Sigmoid colon (tissue), 7 donors: ENCODE measurements around the gene ANKLE2. TPM values are rescaled to one million over a fixed set of nuclear protein-coding genes. Genes with fewer than 3 reads are reported as not detected.

Experiments
- DNase-seq: peaks from one replicate; pipeline ENCODE4 v3.0.0-alpha.2; 2019
- H3K27ac ChIP-seq, 4 donors: fragments of 200-600 bp; sonication (generic); one replicate each; pipeline ENCODE4 v1.5.1; 2016 to 2019; ENCODE audit warnings: mild to moderate bottlenecking in 1 of 4
- H3K27me3 ChIP-seq, 3 donors: fragments of 200-600 bp; sonication (generic); one replicate each; pipeline ENCODE4 v1.5.1; 2019; ENCODE audit warnings: mild to moderate bottlenecking in 1 of 3
- H3K36me3 ChIP-seq, 4 donors: fragments of 200-600 bp; sonication (generic); one replicate each; pipeline ENCODE4 v1.5.1; 2016 to 2019
- H3K4me1 ChIP-seq, 4 donors: fragments of 200-600 bp; sonication (generic); one replicate each; pipeline ENCODE4 v1.5.1; 2017 to 2019
- H3K4me3 ChIP-seq, 4 donors: fragments of 200-600 bp; sonication (generic); one replicate each; pipeline ENCODE4 v1.5.1; 2017 to 2019; ENCODE audit warnings: mild to moderate bottlenecking in 2 of 4, moderate library complexity in 1 of 4
- H3K9me3 ChIP-seq, 4 donors: fragments of 200-600 bp in 3 of 4; sonication (generic) in 3 of 4; one replicate each; pipeline versions ENCODE4 v1.5.1 to v1.6.1; 2013 to 2019
- EP300 ChIP-seq, 4 donors: sonication (generic); formaldehyde crosslinking; IDR thresholded peaks; one replicate each; pipeline ENCODE4 v1.6.1; 2017; ENCODE audit warnings: antibody characterized with exemption in 4 of 4
- POLR2A ChIP-seq, 2 donors: fragments of 450-650 bp; IDR thresholded peaks; one replicate each; pipeline ENCODE4 v1.6.1; 2016; ENCODE audit warnings: antibody characterized with exemption in 2 of 2, mild to moderate bottlenecking in 2 of 2, moderate library complexity in 2 of 2
- POLR2AphosphoS5 ChIP-seq, 4 donors: sonication (generic); formaldehyde crosslinking; IDR thresholded peaks; one replicate each; pipeline ENCODE4 v1.6.1; 2017; ENCODE audit warnings: antibody characterized with exemption in 4 of 4
- WGBS, 2 donors: extraction: QIAGEN DNeasy Blood & Tissue Kit; methylation state at CpG; one replicate each; pipeline ENCODE4 v1.1.7; 2013; 5-methylcytosine and 5-hydroxymethylcytosine counted together
- intact Hi-C: fragments of 100-400 bp; cut with DNase I; formaldehyde crosslinking; loops from one replicate; pipeline ENCODE4 v1.15.1; 2023
- polyA plus RNA-seq, 3 donors: library from polyadenylated mRNA; stranded (reverse); fragments of 200-250 nt; gene quantifications; one replicate each; pipeline ENCODE4 v1.2.3, GENCODE V29; 2013
- total RNA-seq, 4 donors: library from RNA; depleted of rRNA; stranded (reverse); fragments of >200 nt; gene quantifications; one replicate each; pipeline ENCODE4 v1.1.0, GENCODE V29; 2016
- TF ChIP-seq, protein P1 (sequence below), 4 experiments: fragments of 450-650 bp in 3 of 4; fragments of 200-600 bp in 1 of 4; IDR thresholded peaks; one replicate each; pipeline ENCODE4 v1.5.1; 2016 to 2019; ENCODE audit warnings: antibody characterized with exemption in 4 of 4, mild to moderate bottlenecking in 3 of 4, moderate library complexity in 2 of 4
- donor health status: healthy with polysubstance abuse.
- donor health status: Bipolar disorder and iron deficiency.
- donor health status: healthy.

ANKLE2 gene
- total and polyA plus RNA-seq, 7 donors, result 7.2 to 58.4 (median 35.9) TPM

DNA sequence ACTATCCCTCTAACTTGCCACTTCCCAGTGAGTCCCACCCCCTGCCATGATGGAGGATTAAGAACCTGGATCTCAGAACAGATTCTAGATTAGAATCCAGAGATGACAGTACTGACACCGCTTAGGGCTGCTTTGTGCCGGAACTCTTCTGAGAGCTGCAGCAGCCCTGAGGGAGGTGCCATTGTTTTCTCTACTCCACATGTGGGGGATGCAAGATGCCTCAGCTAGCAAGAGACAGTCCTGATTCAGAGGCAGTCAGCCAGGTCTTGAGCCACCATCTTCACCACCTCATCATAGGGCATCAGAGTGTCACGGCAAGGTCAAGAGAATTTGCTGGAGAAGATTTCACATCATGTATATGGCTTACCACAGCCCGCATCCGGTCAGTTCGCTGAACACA is 54.4 kb downstream of the ANKLE2 start:
- Histone ChIP-seq H3K36me3 (peaks cover 0 to 22% (median 0%) of the 10 kb centered on the region in 4 donors), H3K9me3 (no peaks in the 10 kb centered on the region), H3K27me3 (no peaks in the 10 kb centered on the region), H3K27ac (no peak overlapping the region), H3K4me1 (peaks cover 0 to 20% (median 18%) of the 10 kb centered on the region in 4 donors), H3K4me3 (no peak overlapping the region)
- DNase-seq, result no peak
- intact Hi-C loops, result no loop called here
- WGBS, 2 donors, result 96 to 97% methylated on average over 6 of the region's 6 CpGs
- TF ChIP-seq EP300 (IDR thresholded peaks at IDR 0.05), result no peak
- TF ChIP-seq, protein P1, sequence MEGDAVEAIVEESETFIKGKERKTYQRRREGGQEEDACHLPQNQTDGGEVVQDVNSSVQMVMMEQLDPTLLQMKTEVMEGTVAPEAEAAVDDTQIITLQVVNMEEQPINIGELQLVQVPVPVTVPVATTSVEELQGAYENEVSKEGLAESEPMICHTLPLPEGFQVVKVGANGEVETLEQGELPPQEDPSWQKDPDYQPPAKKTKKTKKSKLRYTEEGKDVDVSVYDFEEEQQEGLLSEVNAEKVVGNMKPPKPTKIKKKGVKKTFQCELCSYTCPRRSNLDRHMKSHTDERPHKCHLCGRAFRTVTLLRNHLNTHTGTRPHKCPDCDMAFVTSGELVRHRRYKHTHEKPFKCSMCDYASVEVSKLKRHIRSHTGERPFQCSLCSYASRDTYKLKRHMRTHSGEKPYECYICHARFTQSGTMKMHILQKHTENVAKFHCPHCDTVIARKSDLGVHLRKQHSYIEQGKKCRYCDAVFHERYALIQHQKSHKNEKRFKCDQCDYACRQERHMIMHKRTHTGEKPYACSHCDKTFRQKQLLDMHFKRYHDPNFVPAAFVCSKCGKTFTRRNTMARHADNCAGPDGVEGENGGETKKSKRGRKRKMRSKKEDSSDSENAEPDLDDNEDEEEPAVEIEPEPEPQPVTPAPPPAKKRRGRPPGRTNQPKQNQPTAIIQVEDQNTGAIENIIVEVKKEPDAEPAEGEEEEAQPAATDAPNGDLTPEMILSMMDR (IDR thresholded peaks at IDR 0.05), result no peak
- TF ChIP-seq POLR2AphosphoS5 (IDR thresholded peaks at IDR 0.05), result no peak
- no peak for TF ChIP-seq POLR2A (IDR thresholded peaks at IDR 0.05)

DNA sequence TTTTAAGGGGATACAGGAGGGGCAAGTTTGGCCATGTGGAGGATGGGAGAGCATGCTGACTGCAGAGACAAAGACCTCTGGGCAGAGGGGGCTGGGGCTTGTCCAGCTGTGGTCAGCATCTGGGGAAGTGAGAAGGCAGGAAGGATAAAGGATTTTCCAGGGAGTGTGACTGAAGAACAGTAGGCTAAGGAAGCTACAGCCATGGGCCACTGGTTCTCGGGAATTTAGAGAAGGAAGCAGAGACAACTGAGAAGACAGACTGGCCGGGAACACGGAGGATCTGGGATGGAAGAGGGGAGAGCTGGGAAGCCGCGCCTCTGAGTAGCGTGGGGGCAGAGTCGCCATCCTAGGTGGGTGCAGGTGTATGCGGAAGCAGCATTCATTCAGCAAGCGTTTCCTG is 58.0 kb downstream of the ANKLE2 start:
- intact Hi-C loops, result no loop called here
- DNase-seq, result no peak
- Histone ChIP-seq H3K9me3 (no peaks in the 10 kb centered on the region), H3K27me3 (no peaks in the 10 kb centered on the region), H3K27ac (no peak overlapping the region), H3K4me1 (no peaks in the 10 kb centered on the region), H3K4me3 (no peak overlapping the region), H3K36me3 (peaks cover 0 to 42% (median 0%) of the 10 kb centered on the region in 4 donors)
- WGBS, 2 donors, result 96 to 97% methylated on average over 9 of the region's 9 CpGs
- TF ChIP-seq EP300 (IDR thresholded peaks at IDR 0.05) (no peak), POLR2A (IDR thresholded peaks at IDR 0.05) (no peak), POLR2AphosphoS5 (IDR thresholded peaks at IDR 0.05) (no peak)
- TF ChIP-seq, protein P1 (IDR thresholded peaks at IDR 0.05), result no peak

DNA sequence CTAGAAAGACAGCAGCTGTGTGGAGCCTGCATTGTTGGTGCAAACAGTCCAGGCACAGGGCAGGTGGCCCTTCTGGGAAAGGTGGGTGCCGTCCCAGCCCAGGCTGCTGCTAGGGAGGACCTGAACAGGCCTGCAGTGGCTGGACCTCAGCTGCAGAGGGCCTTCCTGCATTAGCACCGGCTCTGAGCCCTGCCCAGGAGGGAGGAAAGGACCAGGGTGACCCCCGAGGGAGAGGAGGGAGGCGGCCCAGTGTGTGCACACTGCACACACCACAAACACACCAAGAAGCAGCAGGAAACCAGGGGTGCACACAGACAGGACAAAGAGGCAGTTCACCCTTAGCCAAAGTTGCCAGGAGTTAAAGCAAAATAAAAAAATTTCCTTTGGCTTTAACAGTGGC is 59.0 kb downstream of the ANKLE2 start:
- intact Hi-C loops, result no loop called here
- no peaks in the 10 kb centered on the region for H3K4me1 ChIP-seq
- H3K9me3 ChIP-seq, result no peaks in the 10 kb centered on the region
- WGBS, 2 donors, result 72 to 82% methylated on average over 4 of the region's 4 CpGs
- peaks cover 0 to 48% (median 0%) of the 10 kb centered on the region in 4 donors for H3K36me3 ChIP-seq
- no peak overlapping the region for H3K4me3 ChIP-seq
- no peak overlapping the region for H3K27ac ChIP-seq
- TF ChIP-seq, protein P1 (IDR thresholded peaks at IDR 0.05), result no peak
- TF ChIP-seq POLR2AphosphoS5 (IDR thresholded peaks at IDR 0.05) (no peak), EP300 (IDR thresholded peaks at IDR 0.05) (no peak), POLR2A (IDR thresholded peaks at IDR 0.05) (no peak)
- H3K27me3 ChIP-seq, result no peaks in the 10 kb centered on the region
- no peak for DNase-seq

DNA sequence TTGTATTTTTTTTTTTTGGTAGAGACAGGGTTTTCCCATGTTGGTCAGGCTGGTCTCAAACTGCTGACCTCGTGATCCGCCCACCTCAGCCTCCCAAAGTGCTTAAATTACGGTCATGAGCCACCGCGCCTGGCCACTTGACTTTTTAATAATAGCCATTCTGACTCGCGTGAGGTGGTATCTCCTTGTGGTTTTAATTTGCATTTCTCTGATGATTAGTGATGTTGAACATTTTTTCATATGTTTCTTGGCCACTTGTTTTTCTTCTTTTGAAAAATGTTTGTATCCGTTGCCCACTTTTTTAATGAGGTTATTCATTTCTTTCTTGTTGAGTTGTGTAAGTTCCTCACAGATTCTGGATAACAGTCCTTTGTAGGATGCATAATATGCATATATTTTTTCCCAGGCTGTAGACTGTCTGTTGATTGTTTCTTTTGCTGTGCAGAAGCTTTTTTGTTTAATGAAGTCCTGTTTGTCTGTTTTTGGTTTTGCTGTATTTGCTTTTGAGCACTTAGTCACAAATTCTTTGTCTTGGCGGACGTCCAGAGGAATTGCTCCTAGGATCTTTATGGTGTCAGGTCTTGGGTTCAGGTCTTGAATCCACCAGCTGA is 61.3 kb downstream of the ANKLE2 start:
- TF ChIP-seq POLR2A (IDR thresholded peaks at IDR 0.05) (no peak), EP300 (IDR thresholded peaks at IDR 0.05) (no peak), POLR2AphosphoS5 (IDR thresholded peaks at IDR 0.05) (no peak)
- TF ChIP-seq, protein P1 (IDR thresholded peaks at IDR 0.05), result no peak
- Histone ChIP-seq H3K4me1 (no peaks in the 10 kb centered on the region), H3K36me3 (peaks cover 0 to 69% (median 5%) of the 10 kb centered on the region in 4 donors), H3K9me3 (no peaks in the 10 kb centered on the region), H3K4me3 (no peak overlapping the region), H3K27me3 (no peaks in the 10 kb centered on the region), H3K27ac (no peak overlapping the region)
- intact Hi-C loops, result no loop called here
- 79 to 80% methylated on average over 10 of the region's 10 CpGs for WGBS, 2 donors
- DNase-seq, result no peak

DNA sequence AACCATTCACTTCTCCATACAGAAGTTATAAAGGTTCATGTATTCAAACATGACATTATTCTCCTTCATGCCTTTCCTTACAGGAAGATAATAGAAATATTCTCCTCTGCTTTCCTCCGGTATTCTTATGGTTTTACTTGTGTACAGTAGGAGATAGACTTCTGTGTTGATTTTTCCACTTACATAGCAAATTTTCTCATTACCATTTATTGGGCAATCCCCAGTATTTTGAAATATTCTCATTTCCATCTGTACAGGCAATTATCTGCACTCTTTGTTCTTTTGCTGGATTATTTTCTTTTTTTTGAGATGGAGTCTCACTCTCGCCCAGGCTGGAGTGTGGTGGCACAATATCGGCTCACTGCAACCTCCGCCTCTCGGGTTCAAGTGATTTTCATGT is 63.3 kb downstream of the ANKLE2 start:
- H3K36me3 ChIP-seq, result peaks cover 0 to 53% (median 5%) of the 10 kb centered on the region in 4 donors
- H3K4me3 ChIP-seq, result no peak overlapping the region
- H3K27me3 ChIP-seq, result no peaks in the 10 kb centered on the region
- WGBS, 2 donors, result 79 to 88% methylated on average over 5 of the region's 5 CpGs
- no peaks in the 10 kb centered on the region for H3K4me1 ChIP-seq
- TF ChIP-seq EP300 (IDR thresholded peaks at IDR 0.05) (no peak), POLR2A (IDR thresholded peaks at IDR 0.05) (no peak), POLR2AphosphoS5 (IDR thresholded peaks at IDR 0.05) (no peak)
- TF ChIP-seq, protein P1 (IDR thresholded peaks at IDR 0.05), result no peak
- no peak for DNase-seq
- no peaks in the 10 kb centered on the region for H3K9me3 ChIP-seq
- H3K27ac ChIP-seq, result no peak overlapping the region
- intact Hi-C loops, result no loop called here
